Activated CD4-positive, alpha-beta memory T cell treated with anti-CD3 and anti-CD28 coated beads, Interleukin-2, amount 10 ng/mL, durations not matched to agents 7 days and 5 days (primary cell): ENCODE results near the gene COX19. TPM values are rescaled to one million over a fixed set of nuclear protein-coding genes. Genes with fewer than 3 reads are reported as not detected.

ENCODE experiments used
- CTCF ChIA-PET: fragments of 350-600 bp; sonication (Branson Sonifier 250); formaldehyde crosslinking; loops from one replicate; lab custom pipeline; 2021; ENCODE audit warnings: antibody characterized with exemption, inconsistent platforms; lab: Charles Lee
- POLR2A ChIA-PET: fragments of 350-600 bp; sonication (Branson Sonifier 250); formaldehyde crosslinking; loops from one replicate; lab custom pipeline; 2021; ENCODE audit warnings: antibody characterized with exemption; lab: Charles Lee
- DNase-seq: peaks from one replicate; pipeline ENCODE4 v3.0.0-alpha.2; 2020
- H3K27ac Mint-ChIP-seq: one replicate; pipeline ENCODE4 v1.8.0; 2021; ENCODE audit warnings: mild to moderate bottlenecking, mixed read lengths
- H3K27me3 Mint-ChIP-seq: one replicate; pipeline ENCODE4 v1.8.0; 2021; ENCODE audit warnings: mixed read lengths
- H3K36me3 Mint-ChIP-seq: one replicate; pipeline ENCODE4 v1.8.0; 2021; ENCODE audit warnings: low read depth, mixed read lengths
- H3K4me1 Mint-ChIP-seq: one replicate; pipeline ENCODE4 v1.8.0; 2021; ENCODE audit warnings: mixed read lengths
- H3K4me3 Mint-ChIP-seq: one replicate; pipeline ENCODE4 v1.8.0; 2021; ENCODE audit warnings: mild to moderate bottlenecking, mixed read lengths
- H3K9me3 Mint-ChIP-seq: one replicate; pipeline ENCODE4 v1.8.0; 2021; ENCODE audit warnings: mixed read lengths
- total RNA-seq, 2 experiments: library from RNA; stranded (reverse); gene quantifications; one replicate each; pipeline ENCODE4 v1.2.3, GENCODE V29; 2021

The COX19 gene
- total RNA-seq, 2 experiments from 2014 or later, result 17.4 to 18.2 TPM

DNA sequence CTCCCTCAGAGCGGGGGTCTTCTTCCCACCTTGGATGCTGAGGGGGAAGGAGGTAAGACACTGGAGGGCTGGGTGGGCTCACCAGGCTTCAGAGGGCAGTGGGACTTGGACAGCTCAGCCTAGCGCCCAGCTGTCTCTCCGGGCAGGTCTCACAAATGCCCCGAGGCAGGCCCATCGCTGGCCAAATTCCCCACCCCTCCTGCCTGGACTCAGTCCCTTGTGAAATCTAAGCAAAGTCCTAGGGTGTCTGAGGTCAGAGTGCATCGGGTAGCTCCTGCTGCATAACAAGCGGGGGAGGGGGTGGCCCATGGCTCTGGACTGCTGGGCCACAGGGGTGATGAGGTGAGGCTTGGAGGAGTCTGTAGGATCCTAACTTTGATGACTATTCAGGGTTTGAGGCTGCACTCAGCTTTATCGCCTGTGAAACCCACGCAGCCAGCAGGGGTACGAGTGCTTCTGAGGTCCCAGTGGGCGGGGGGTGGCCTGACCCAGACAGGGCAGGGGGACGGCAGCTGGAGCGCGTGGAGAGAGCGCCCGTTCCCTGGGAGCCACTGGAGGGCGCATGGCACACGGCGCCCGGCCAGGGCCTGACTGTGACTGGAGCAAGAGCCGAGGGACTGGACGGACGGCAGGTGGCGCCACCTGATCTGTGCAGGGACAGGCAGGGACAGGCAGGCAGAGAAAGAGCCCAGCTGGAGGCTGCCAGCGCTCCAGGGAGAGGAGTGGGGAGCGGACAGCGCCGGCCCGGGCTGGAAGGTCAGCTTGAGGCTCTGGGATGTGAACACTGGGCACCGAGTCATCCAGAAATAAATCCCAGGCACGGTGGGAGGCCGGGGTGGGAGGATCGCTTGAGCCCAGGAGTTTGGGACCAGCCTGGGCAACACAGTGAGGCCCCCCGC lies 17.6 kb upstream of the COX19 start:
- CTCF ChIA-PET, result interaction anchor here (0.7 to 7.3 kb wide), 36 partner anchors 11 to 671 kb away, joined by 3 to 270 read pairs (median 5); partner anchors contain the start of genes COX19 and GPR146
- peak; percentile 96 for DNase-seq
- no peak overlapping the region for H3K27ac Mint-ChIP-seq
- no peaks in the 10 kb centered on the region for H3K27me3 Mint-ChIP-seq
- POLR2A ChIA-PET, result interaction anchor here (0.9 to 3.9 kb wide), 7 partner anchors 16 to 183 kb away, joined by 3 to 28 read pairs (median 4); partner anchors contain the start of gene COX19
- H3K36me3 Mint-ChIP-seq, result no peaks in the 10 kb centered on the region
- H3K4me3 Mint-ChIP-seq, result no peak overlapping the region
- peaks cover 3% of the 10 kb centered on the region for H3K4me1 Mint-ChIP-seq
- H3K9me3 Mint-ChIP-seq, result no peaks in the 10 kb centered on the region

DNA sequence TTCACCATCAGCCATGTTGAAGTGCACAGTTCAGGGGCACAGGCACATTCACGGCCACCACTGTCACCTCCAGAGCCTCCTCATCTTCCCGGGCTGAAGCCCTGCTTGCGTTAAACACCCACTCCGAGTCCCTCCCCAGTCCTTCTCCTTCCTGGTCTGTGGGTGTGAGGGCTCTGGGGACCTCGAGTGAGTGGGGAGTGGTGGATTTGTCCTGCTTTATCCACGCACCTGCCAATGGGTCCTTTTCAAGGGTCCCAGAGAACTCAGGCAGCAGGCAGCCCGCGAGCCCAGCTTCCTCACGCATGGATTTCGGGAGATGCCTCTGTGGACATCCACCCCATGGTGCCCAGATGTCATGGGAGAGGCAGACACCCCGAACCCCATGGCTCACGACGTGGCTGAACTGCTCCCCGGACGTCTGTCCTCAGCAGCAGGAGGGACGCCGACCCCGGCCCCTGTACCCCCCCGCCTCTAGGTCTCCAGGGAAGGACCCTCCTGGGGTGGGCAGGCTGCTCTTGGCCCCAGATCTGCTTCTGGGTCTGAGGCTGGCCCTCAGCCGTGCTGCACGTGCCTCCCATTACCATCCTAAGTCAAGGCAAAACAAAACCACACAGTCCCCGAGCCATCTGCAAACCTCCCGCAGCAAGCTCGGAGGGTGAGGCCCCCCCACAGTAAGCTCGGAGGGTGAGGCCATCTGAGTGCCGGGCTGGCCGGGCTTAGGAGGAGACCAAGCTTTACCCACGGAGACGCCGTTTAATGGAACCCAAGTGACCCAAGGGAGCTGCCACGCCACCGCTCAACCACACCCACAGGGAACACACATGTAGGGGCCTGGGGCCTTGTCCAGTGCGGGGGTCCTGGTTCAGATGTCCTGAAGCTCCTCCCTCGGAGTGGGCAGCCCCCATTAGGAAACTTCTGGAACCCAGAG lies 16.6 kb upstream of the COX19 start:
- no peak for DNase-seq
- peaks cover 3% of the 10 kb centered on the region for H3K4me1 Mint-ChIP-seq
- POLR2A ChIA-PET, result interaction anchor here (0.9 to 2.1 kb wide), 4 partner anchors 15 to 184 kb away, joined by 3 to 8 read pairs (median 6); partner anchors contain the start of gene COX19
- no peaks in the 10 kb centered on the region for H3K36me3 Mint-ChIP-seq
- no peak overlapping the region for H3K4me3 Mint-ChIP-seq
- CTCF ChIA-PET, result interaction anchor here (0.7 to 7.3 kb wide), 22 partner anchors 14 to 261 kb away, joined by 3 to 270 read pairs (median 10); partner anchors contain the start of genes COX19 and GPR146
- no peaks in the 10 kb centered on the region for H3K27me3 Mint-ChIP-seq
- H3K9me3 Mint-ChIP-seq, result no peaks in the 10 kb centered on the region
- H3K27ac Mint-ChIP-seq, result no peak overlapping the region

DNA sequence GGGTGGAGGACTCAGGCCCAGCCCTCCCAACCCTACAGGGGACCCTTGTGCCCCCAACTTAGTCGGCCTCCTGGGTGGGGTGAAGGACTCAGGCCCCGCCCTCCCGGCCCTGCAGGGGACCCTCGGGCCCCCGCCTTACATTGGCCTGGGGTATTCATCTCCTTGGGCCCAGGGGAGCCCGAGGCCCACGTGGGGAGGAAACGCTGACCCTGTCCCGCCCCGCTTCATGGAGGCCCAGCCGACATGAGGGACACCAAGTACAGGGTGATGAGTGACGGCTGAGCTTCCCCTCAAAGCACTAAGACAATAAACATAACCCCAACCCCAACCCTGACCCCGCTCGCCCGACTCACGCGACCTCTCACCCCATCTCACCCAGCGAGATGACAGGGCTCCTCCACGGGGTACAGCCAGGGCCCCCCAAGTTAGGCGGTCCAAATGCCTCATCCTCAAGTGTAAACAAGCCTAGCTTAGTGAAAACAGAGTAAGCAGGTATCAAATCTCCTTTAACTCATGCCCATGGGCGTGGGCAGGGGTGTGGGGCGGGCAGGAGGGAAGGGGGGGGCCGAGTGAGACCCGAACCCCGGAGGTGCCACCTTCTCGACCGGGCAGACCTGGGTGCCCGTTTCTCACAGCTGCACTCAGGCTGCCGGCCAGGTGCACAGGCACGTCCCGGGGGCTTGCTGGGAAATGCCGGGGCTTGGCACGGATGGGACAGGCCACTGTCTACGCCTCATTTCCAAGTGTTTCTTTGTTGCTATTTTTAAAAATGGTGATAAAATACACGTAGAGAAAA lies 15.8 kb upstream of the COX19 start:
- POLR2A ChIA-PET, result no interaction called here
- H3K36me3 Mint-ChIP-seq, result no peaks in the 10 kb centered on the region
- no peak for DNase-seq
- no peaks in the 10 kb centered on the region for H3K27me3 Mint-ChIP-seq
- H3K27ac Mint-ChIP-seq, result no peak overlapping the region
- H3K9me3 Mint-ChIP-seq, result no peaks in the 10 kb centered on the region
- CTCF ChIA-PET, result interaction anchor here (7.3 kb wide), 1 partner anchor 71 kb away, joined by 270 read pairs; no protein-coding TSS in a partner anchor
- peaks cover 3% of the 10 kb centered on the region for H3K4me1 Mint-ChIP-seq
- no peak overlapping the region for H3K4me3 Mint-ChIP-seq

DNA sequence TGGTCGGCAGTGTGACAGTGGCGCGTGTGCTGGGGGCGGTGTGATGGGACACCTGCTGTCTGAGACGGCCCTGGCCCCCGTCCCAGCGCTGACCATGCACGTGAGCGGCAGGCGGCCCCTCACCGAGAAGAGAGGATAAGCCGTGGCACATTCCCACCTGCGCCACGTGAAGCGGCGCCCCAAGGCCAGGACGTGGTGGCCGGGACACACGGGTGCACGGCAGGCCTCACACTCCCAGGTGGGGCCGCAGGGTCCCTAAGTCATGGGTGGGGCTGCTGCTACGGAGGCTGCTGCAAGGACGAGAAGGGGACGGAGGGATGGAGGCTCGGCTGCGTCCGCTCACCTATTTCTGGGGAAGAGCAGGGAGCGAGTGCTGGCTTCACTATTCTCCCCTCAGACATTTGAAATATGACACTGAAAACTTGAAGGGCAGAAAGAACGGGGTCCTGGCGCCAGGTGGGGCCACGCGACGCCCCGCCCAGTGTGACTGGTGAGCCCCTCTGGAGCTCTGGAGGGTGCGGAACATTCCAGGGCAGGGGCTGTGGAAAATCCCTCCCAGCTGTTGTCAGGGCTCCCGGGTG lies 15.1 kb upstream of the COX19 start:
- Mint-ChIP-seq H3K9me3 (no peaks in the 10 kb centered on the region), H3K4me1 (peaks cover 3% of the 10 kb centered on the region), H3K27ac (no peak overlapping the region), H3K36me3 (no peaks in the 10 kb centered on the region), H3K4me3 (no peak overlapping the region), H3K27me3 (no peaks in the 10 kb centered on the region)
- POLR2A ChIA-PET, result no interaction called here
- CTCF ChIA-PET, result interaction anchor here (7.3 kb wide), 1 partner anchor 72 kb away, joined by 270 read pairs; no protein-coding TSS in a partner anchor
- DNase-seq, result no peak

DNA sequence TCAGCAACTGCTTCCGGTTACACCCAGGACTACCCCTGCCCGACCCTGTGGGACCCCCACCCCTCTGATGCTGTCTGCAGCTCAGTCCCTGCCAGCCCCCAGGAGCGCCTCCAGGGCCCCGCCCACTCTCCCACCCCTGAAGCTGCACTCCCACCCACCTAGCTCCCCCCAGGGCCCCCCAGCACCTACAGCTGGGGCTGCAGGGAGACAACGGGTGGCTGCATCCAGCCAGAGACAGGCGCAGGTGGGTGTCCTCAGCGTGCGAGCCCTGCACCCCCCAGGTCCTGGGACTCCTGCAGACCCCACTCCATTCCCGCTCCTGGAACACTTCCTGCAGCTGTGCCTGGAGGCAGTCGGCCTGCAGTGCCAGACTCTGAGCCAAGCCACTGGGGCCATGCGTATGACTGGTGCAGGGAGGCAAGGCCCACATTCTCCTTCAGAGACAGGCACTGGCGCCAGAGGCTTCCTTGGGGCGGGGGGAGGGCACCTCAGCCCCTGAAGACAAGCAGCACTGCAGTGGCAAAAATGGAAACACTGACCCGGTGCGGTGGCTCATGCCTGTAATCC lies 13.7 kb upstream of the COX19 start:
- Mint-ChIP-seq H3K27me3 (no peaks in the 10 kb centered on the region), H3K4me3 (no peak overlapping the region), H3K36me3 (no peaks in the 10 kb centered on the region), H3K27ac (no peak overlapping the region), H3K4me1 (peaks cover 3% of the 10 kb centered on the region), H3K9me3 (no peaks in the 10 kb centered on the region)
- no peak for DNase-seq
- ChIA-PET POLR2A (interaction anchor here (1.1 to 1.2 kb wide), 2 partner anchors 13 to 15 kb away, joined by 3 read pairs; partner anchors contain the start of gene COX19), CTCF (no interaction called here)

DNA sequence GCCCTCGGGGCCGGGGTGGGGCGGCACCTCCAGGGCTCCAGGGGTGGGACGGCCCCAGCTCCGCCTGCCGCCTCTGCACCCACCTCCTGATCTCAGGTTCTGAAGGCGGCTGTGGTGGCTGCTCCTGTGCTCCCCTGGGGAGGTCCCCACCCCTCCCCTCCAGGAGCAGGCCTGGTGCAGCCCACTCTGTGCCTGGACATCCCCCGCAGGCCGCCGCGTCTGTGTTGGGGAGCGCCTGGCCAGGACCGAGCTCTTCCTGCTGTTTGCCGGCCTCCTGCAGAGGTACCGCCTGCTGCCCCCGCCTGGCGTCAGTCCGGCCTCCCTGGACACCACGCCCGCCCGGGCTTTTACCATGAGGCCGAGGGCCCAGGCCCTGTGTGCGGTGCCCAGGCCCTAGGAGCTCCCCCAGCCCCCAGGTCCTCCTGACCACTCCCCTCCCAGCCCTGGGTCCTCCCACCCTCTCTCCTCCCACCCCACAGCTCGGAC lies 13.1 kb upstream of the COX19 start:
- CTCF ChIA-PET, result no interaction called here
- no peak overlapping the region for H3K27ac Mint-ChIP-seq
- H3K27me3 Mint-ChIP-seq, result no peaks in the 10 kb centered on the region
- H3K9me3 Mint-ChIP-seq, result no peaks in the 10 kb centered on the region
- no peak for DNase-seq
- POLR2A ChIA-PET, result interaction anchor here (1.1 to 1.2 kb wide), 2 partner anchors 13 to 14 kb away, joined by 3 read pairs; partner anchors contain the start of gene COX19
- no peaks in the 10 kb centered on the region for H3K36me3 Mint-ChIP-seq
- H3K4me3 Mint-ChIP-seq, result no peak overlapping the region
- H3K4me1 Mint-ChIP-seq, result peaks cover 3% of the 10 kb centered on the region

DNA sequence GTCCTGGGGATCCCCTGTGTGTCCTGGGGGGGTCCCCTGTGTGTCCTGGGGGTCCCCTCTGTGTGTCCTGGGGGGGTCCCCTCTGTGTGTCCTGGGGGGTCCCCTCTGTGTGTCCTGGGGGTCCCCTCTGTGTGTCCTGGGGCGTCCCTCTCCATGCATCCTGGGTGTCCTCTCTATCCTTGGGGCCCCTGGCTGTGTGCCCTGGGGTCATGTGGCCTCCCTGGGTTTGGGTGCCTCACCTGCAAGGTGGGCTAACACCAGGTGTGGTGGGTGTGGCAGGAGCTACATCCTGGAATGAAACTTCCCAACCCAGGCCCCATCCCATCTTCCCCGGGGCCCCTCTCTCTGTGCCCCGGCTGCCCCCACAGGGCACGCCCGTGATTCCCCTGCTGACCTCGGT lies 12.6 kb upstream of the COX19 start:
- H3K9me3 Mint-ChIP-seq, result no peaks in the 10 kb centered on the region
- H3K4me1 Mint-ChIP-seq, result no peaks in the 10 kb centered on the region
- ChIA-PET CTCF (no interaction called here), POLR2A (interaction anchor here (1.1 to 1.2 kb wide), 2 partner anchors 12 to 13 kb away, joined by 3 read pairs; partner anchors contain the start of gene COX19)
- no peaks in the 10 kb centered on the region for H3K36me3 Mint-ChIP-seq
- H3K27me3 Mint-ChIP-seq, result no peaks in the 10 kb centered on the region
- H3K27ac Mint-ChIP-seq, result no peak overlapping the region
- no peak for DNase-seq
- H3K4me3 Mint-ChIP-seq, result no peak overlapping the region

DNA sequence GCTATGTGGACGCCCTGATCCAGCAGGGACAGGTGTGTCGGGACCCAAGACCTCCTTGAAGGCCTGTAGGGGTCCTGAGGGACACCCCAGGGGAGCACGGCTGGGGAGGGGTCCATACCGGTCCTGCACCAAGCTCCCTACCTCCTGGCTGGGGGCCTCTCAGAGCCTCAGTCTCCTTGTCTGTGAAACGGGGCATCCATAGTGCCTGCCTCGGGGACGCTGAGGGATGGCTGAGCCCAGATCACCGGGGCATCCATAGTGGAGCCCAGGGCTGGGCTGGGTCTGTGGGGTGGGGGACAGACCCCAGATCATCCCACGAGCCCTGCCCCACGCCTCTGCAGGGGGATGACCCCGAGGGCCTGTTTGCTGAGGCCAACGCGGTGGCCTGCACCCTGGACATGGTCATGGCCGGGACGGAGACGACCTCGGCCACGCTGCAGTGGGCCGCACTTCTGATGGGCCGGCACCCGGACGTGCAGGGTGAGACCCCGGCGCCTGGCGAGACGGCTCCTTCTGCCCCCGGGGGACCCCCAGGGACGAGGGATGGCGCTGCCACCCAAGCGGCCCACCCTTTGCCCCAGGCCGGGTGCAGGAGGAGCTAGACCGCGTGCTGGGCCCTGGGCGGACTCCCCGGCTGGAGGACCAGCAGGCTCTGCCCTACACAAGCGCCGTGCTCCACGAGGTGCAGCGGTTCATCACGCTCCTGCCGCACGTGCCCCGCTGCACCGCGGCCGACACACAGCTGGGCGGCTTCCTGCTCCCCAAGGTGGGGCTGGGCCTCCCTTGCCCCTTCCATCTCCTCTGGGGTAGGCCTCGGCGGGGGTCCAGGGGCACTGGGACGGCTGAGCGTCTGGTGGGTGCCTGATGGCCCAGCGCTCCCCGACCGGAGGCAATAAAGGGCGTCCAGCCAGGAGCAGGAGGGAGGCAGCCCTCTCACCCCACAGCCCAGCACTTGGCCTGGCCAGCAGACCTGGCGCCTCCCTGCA lies 11.7 kb upstream of the COX19 start:
- no peak for DNase-seq
- Mint-ChIP-seq H3K27me3 (no peaks in the 10 kb centered on the region), H3K4me1 (no peaks in the 10 kb centered on the region), H3K4me3 (no peak overlapping the region), H3K27ac (no peak overlapping the region), H3K9me3 (no peaks in the 10 kb centered on the region), H3K36me3 (no peaks in the 10 kb centered on the region)
- CTCF ChIA-PET, result no interaction called here
- POLR2A ChIA-PET, result no interaction called here

DNA sequence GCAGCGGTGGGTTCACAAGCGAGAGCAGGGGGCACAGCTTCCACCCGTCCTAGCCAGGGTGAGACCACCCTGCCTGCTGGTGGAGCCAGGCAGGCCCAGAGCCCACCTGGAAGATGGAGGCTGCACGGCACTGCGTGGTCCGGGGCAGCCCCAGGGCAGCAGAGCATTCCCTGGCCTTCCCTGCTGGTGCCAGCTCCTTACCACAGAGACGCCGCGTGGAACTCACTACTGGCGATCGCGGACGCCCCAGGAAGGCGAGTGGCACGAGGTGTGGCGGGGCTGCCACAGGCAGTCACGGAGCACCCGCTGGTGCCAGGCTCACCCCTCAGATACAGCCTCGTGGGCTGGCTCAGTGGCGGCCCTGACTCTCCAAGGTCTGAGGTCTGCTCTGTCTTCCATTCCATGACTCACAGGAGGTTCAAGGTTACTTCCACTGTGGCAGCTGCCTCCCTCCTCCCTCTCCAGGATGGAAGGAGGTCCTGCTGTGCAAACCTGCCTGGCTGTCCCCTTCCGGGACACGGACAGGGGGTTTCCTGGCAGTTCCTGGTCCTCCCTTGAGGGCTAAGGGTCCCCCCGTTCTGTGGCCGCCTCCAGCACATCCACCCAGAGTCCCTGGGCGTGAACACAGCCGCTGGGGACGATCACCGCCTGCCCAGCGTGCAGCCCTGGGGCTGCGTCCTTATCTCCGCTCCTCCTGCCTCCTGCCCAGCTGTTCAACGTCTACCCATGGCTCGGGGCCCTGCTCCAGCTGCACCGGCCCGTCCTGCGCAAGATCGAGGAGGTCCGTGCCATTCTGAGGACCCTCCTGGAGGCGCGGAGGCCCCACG lies 10.8 kb upstream of the COX19 start:
- Mint-ChIP-seq H3K9me3 (no peaks in the 10 kb centered on the region), H3K27me3 (no peaks in the 10 kb centered on the region), H3K4me3 (no peak overlapping the region), H3K27ac (no peak overlapping the region), H3K4me1 (no peaks in the 10 kb centered on the region), H3K36me3 (no peaks in the 10 kb centered on the region)
- ChIA-PET POLR2A (interaction anchor here (1.2 kb wide), 1 partner anchor 11 kb away, joined by 4 read pairs; the partner anchor contains the start of gene COX19), CTCF (no interaction called here)
- no peak for DNase-seq

DNA sequence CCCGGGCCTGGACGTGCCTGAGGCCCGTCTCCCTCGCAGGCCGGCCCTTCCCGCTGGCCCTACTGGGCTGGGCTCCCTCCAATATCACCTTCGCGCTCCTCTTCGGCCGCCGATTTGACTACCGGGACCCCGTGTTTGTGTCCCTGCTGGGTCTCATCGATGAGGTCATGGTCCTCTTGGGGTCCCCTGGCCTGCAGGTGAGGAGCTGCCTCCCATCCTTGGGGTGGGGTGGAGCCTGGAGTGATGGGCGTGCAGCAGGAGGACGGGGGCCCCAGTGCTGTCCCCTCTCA lies 9.7 kb upstream of the COX19 start:
- no peaks in the 10 kb centered on the region for H3K4me1 Mint-ChIP-seq
- POLR2A ChIA-PET, result interaction anchor here (1.2 to 1.3 kb wide), 2 partner anchors 10 to 18 kb away, joined by 4 read pairs; partner anchors contain the start of gene COX19
- H3K27me3 Mint-ChIP-seq, result no peaks in the 10 kb centered on the region
- CTCF ChIA-PET, result no interaction called here
- DNase-seq, result no peak
- H3K4me3 Mint-ChIP-seq, result no peak overlapping the region
- H3K27ac Mint-ChIP-seq, result no peak overlapping the region
- no peaks in the 10 kb centered on the region for H3K36me3 Mint-ChIP-seq
- H3K9me3 Mint-ChIP-seq, result no peaks in the 10 kb centered on the region
